ENCODE data around the gene BMPR1A. TPM values are rescaled to one million over a fixed set of nuclear protein-coding genes. Genes with fewer than 3 reads are reported as not detected.
A peak's percentile ranks its signal among the peaks of the same experiment; 100 is the strongest.

Gene BMPR1A
- total and polyA plus RNA-seq, 2 experiments from 2014 or later: 14.2 to 82.5 TPM

DNA sequence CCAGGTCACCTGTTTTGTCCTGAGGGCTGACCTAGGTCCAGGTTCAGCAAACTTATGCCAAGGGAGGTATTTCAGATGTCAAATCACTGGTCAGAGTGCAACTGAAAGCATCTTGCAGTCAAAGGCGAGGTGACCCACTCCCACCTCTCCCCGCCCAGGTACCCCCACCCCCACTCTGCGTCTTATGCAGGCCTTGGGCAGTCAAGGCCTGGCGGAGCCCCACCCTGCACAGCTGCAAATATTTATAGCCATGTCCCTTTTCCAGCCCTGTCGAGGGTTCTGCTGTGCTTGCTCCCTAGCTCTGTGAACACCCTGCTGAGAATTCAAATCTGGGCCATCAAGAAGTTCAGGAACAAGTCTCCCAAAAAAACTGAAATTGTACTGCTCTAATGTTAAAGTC lies 40.6 kb upstream of the BMPR1A start:
- H3K27ac ChIP-seq (ENCODE audit: low read depth): no peak overlapping the region
- H3K36me3 Mint-ChIP-seq (ENCODE audit: low read depth): no peaks in the 10 kb centered on the region; the same call in 2 of the 3 replicates
- no peak overlapping the region for H3K4me3 Mint-ChIP-seq
- peak overlapping the region; percentile 76; the same call in 1 of the 2 replicates for H2AFZ ChIP-seq
- no peaks in the 10 kb centered on the region for H3K79me2 ChIP-seq (replicated peaks; ENCODE audit: insufficient read depth)
- no peak overlapping the region for H3K4me3 ChIP-seq
- ATAC-seq (no peak), DNase-seq (ENCODE audit: low spot score) (no peak)
- no peak overlapping the region for H3K4me2 ChIP-seq
- no peaks in the 10 kb centered on the region; the same call in 2 of the 3 replicates for H3K9me3 Mint-ChIP-seq
- H3F3A ChIP-seq (replicated peaks; ENCODE audit: low read depth): peaks cover 6% of the 10 kb centered on the region; the same call in 1 of the 2 replicates
- H3K4me1 ChIP-seq (ENCODE audit: insufficient read depth): peaks cover 22% of the 10 kb centered on the region
- no peaks in the 10 kb centered on the region for H3K27me3 ChIP-seq (ENCODE audit: insufficient read depth)
- H3K9me2 ChIP-seq (ENCODE audit: insufficient read depth): no peaks in the 10 kb centered on the region
- peaks cover 25% of the 10 kb centered on the region for H3K4me1 Mint-ChIP-seq
- no peaks in the 10 kb centered on the region for H4K20me1 ChIP-seq (replicated peaks; ENCODE audit: insufficient read depth)
- H3K27me3 Mint-ChIP-seq (ENCODE audit: insufficient read depth, low read depth, poor library complexity): peaks cover 14% of the 10 kb centered on the region
- no peaks in the 10 kb centered on the region for H3K36me3 ChIP-seq (ENCODE audit: insufficient read depth)
- TF ChIP-seq, protein P1, sequence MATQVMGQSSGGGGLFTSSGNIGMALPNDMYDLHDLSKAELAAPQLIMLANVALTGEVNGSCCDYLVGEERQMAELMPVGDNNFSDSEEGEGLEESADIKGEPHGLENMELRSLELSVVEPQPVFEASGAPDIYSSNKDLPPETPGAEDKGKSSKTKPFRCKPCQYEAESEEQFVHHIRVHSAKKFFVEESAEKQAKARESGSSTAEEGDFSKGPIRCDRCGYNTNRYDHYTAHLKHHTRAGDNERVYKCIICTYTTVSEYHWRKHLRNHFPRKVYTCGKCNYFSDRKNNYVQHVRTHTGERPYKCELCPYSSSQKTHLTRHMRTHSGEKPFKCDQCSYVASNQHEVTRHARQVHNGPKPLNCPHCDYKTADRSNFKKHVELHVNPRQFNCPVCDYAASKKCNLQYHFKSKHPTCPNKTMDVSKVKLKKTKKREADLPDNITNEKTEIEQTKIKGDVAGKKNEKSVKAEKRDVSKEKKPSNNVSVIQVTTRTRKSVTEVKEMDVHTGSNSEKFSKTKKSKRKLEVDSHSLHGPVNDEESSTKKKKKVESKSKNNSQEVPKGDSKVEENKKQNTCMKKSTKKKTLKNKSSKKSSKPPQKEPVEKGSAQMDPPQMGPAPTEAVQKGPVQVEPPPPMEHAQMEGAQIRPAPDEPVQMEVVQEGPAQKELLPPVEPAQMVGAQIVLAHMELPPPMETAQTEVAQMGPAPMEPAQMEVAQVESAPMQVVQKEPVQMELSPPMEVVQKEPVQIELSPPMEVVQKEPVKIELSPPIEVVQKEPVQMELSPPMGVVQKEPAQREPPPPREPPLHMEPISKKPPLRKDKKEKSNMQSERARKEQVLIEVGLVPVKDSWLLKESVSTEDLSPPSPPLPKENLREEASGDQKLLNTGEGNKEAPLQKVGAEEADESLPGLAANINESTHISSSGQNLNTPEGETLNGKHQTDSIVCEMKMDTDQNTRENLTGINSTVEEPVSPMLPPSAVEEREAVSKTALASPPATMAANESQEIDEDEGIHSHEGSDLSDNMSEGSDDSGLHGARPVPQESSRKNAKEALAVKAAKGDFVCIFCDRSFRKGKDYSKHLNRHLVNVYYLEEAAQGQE (IDR thresholded peaks at IDR 0.05; ENCODE audit: unreplicated experiment): no peak
- TF ChIP-seq ZNF331 (CRISPR knock-in tag; IDR thresholded peaks at IDR 0.05; ENCODE audit: low read depth): no peak
- TF ChIP-seq STAT1 (IDR thresholded peaks at IDR 0.05; ENCODE audit: unreplicated experiment): no peak
- no peak overlapping the region for H3K27ac Mint-ChIP-seq

DNA sequence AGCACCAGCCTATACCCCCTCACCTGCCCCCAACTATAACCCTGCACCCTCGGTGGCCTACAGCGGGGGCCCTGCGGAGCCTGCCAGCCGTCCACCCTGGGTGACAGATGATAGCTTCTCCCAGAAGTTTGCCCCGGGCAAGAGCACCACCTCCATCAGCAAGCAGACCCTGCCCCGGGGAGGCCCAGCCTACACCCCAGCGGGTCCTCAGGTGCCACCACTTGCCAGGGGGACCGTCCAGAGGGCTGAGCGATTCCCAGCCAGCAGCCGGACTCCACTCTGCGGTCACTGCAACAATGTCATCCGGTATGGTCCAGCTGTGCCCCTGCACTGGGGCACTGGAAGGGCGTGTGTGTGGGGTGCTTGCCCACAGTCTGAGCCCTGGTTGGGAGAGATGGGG lies 40.0 kb upstream of the BMPR1A start:
- no peak overlapping the region for H3K27ac ChIP-seq (ENCODE audit: low read depth)
- H3K4me1 Mint-ChIP-seq: peaks cover 28% of the 10 kb centered on the region
- no peaks in the 10 kb centered on the region for H3K36me3 ChIP-seq (ENCODE audit: insufficient read depth)
- H3K4me3 ChIP-seq: no peak overlapping the region
- H3K27me3 Mint-ChIP-seq (ENCODE audit: insufficient read depth, low read depth, poor library complexity): peaks cover 13% of the 10 kb centered on the region
- peaks cover 5% of the 10 kb centered on the region; the same call in 1 of the 2 replicates for H3F3A ChIP-seq (replicated peaks; ENCODE audit: low read depth)
- H3K4me3 Mint-ChIP-seq: no peak overlapping the region
- no peak overlapping the region for H3K27ac Mint-ChIP-seq
- no peaks in the 10 kb centered on the region for H3K27me3 ChIP-seq (ENCODE audit: insufficient read depth)
- H3K4me2 ChIP-seq: no peak overlapping the region
- ATAC-seq (no peak), DNase-seq (ENCODE audit: low spot score) (no peak)
- H3K79me2 ChIP-seq (replicated peaks; ENCODE audit: insufficient read depth): no peaks in the 10 kb centered on the region
- H3K36me3 Mint-ChIP-seq (ENCODE audit: low read depth): no peaks in the 10 kb centered on the region
- H4K20me1 ChIP-seq (replicated peaks; ENCODE audit: insufficient read depth): no peaks in the 10 kb centered on the region
- H2AFZ ChIP-seq: no peak overlapping the region
- H3K9me2 ChIP-seq (ENCODE audit: insufficient read depth): no peaks in the 10 kb centered on the region
- H3K4me1 ChIP-seq (ENCODE audit: insufficient read depth): peaks cover 22% of the 10 kb centered on the region
- no peaks in the 10 kb centered on the region for H3K9me3 Mint-ChIP-seq
- TF ChIP-seq ZNF331 (CRISPR knock-in tag; IDR thresholded peaks at IDR 0.05; ENCODE audit: low read depth) (no peak), JUNB (IDR thresholded peaks at IDR 0.05; ENCODE audit: unreplicated experiment) (no peak), NANOG (IDR thresholded peaks at IDR 0.05; ENCODE audit: borderline replicate concordance) (no peak), EZH2phosphoT487 (IDR thresholded peaks at IDR 0.05; ENCODE audit: unreplicated experiment) (no peak)
- TF ChIP-seq, protein P2, sequence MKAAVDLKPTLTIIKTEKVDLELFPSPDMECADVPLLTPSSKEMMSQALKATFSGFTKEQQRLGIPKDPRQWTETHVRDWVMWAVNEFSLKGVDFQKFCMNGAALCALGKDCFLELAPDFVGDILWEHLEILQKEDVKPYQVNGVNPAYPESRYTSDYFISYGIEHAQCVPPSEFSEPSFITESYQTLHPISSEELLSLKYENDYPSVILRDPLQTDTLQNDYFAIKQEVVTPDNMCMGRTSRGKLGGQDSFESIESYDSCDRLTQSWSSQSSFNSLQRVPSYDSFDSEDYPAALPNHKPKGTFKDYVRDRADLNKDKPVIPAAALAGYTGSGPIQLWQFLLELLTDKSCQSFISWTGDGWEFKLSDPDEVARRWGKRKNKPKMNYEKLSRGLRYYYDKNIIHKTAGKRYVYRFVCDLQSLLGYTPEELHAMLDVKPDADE (IDR thresholded peaks at IDR 0.05): no peak
- TF ChIP-seq, protein P1 (IDR thresholded peaks at IDR 0.05; ENCODE audit: unreplicated experiment): no peak
